Measurements from ENCODE around the gene TMEM87B.
A peak's percentile ranks its signal among the peaks of the same experiment; 100 is the strongest.
"Not testable (repeated sequence)": the region's sequence is repeated elsewhere in the genome, so short reads cannot be mapped to it uniquely, and the experiment has no call there.

TMEM87B gene

GRCh38 chr2:112033600-112033999, 21.5 kb upstream of the TMEM87B start:
- DNase-seq, result no peak

GRCh38 chr2:112034924-112035323, 20.1 kb upstream of the TMEM87B start:
- no peak for DNase-seq

- DNase-seq, result no peak
These were observed 19.3 kb upstream of the TMEM87B start for GRCh38 chr2:112035786-112036185.

- not testable (repeated sequence) for DNase-seq
These were observed 15.5 kb upstream of the TMEM87B start for GRCh38 chr2:112039556-112039955.

- not testable (repeated sequence) for DNase-seq
These were observed 15.0 kb upstream of the TMEM87B start for GRCh38 chr2:112040066-112040465.

GRCh38 chr2:112041460-112041859, 13.6 kb upstream of the TMEM87B start:
- not testable (repeated sequence) for DNase-seq

- no peak for DNase-seq
These were observed 9.5 kb upstream of the TMEM87B start for GRCh38 chr2:112045446-112046014.

GRCh38 chr2:112046231-112046630, 8.8 kb upstream of the TMEM87B start:
- no peak for DNase-seq

- DNase-seq, result no peak
These were observed 7.4 kb upstream of the TMEM87B start for GRCh38 chr2:112047537-112048235.

GRCh38 chr2:112048236-112048592, 6.9 kb upstream of the TMEM87B start:
- DNase-seq, result no peak

- DNase-seq, result peak; percentile 28
These were observed 6.2 kb upstream of the TMEM87B start for GRCh38 chr2:112048887-112049286.

- DNase-seq, result no peak
These were observed 4.8 kb upstream of the TMEM87B start for GRCh38 chr2:112050316-112050715.

- DNase-seq, result peak; percentile 81
These were observed 887 bp upstream of the TMEM87B start for GRCh38 chr2:112053917-112054846.

GRCh38 chr2:112055730-112056625, 909 bp downstream of the TMEM87B start:
- DNase-seq, result peak; percentile 4

GRCh38 chr2:112056626-112056987, 1.5 kb downstream of the TMEM87B start:
- DNase-seq, result no peak

- DNase-seq, result no peak
These were observed 4.6 kb downstream of the TMEM87B start for GRCh38 chr2:112059671-112060070.

- no peak for DNase-seq
These were observed 6.2 kb downstream of the TMEM87B start for GRCh38 chr2:112061299-112061698.

- DNase-seq, result no peak
These were observed 6.8 kb downstream of the TMEM87B start for GRCh38 chr2:112061840-112062239.

GRCh38 chr2:112062894-112063293, 7.8 kb downstream of the TMEM87B start:
- DNase-seq, result no peak

- DNase-seq, result no peak
These were observed 10.4 kb downstream of the TMEM87B start for GRCh38 chr2:112065486-112065885.

GRCh38 chr2:112065966-112066365, 10.9 kb downstream of the TMEM87B start:
- no peak for DNase-seq

- DNase-seq, result not testable (repeated sequence)
These were observed 14.7 kb downstream of the TMEM87B start for GRCh38 chr2:112069794-112070193.

- peak; percentile 1 for DNase-seq
These were observed 18.8 kb downstream of the TMEM87B start for GRCh38 chr2:112073875-112074274.

Measured in NCI-H748 treated with DMSO at 0.1 percent for 48 hours (cell line).